OCI-M2 (cell line): ENCODE measurements around the gene BARX2.

Source experiments
- DNase-seq: peaks from one replicate; lab custom pipeline; 2025; ENCODE audit not compliant: unreplicated experiment; lab: John Stamatoyannopoulos, UW

Gene BARX2

DNA sequence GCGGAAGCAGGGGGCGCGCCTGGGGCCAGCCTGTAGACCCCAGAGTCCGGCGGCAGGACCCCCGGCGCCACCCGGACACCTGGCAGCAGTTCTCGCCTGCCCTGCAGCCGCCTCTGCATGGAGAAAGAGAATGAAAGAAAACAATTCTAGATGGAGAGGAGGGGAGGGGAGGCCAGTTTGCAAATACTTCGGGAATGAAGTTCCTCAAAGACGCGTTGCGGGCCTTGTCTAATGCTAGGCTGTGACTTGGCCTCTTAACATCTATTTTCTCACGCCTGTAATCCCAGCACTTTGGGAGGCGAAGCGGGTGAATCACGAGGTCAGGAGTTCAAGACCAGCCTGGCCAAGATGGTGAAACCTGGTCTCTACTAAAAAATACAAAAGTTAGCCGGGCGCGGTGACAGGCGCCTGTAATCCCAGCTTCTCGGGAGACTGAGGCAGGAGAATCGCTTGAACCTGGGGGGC lies 2.1 kb upstream of the BARX2 start:
- DNase-seq = no peak

DNA sequence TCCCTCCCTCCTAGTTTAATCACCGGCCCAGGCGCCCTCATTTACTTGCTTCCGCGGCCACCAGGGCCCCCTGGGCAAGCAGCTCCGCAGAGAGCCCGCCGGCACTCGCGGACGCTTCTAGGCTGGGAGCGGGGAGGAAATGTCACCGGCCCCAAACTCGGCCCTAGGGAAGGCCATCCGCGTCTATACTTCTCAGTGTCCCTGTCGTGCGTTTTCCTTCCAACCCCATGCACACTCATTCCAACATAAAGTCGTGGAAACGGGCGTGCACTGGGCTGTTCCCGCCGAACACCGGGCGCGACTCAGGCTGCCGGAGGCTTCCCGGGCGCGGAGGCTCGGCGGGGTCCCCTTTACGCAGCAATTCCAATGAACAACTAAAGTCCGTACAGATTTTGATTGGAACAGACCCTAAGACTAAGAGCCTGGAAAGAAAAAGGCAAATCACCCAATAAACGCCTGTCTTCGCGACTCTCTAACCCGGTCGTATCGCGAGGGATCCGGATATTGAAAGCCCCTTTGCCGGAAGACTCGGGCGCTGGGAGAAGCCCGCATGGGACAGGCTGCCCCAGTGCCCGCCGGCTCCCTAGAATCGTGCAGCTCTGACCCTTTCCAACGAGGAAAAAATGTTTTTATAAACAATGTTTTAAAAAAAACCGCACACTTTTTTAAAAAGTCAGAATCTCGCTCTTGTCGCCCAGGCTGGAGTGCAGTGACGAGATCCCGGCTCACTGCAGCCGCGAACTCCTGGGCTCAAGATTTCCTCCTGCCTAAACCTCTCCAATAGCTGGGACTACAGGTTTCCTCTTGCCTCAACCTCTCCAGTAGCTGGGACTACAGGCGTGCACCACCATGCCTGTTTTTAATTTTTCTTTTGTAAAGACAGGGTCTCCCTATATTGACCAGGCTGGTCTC lies 1.3 kb upstream of the BARX2 start:
- DNase-seq = no peak

DNA sequence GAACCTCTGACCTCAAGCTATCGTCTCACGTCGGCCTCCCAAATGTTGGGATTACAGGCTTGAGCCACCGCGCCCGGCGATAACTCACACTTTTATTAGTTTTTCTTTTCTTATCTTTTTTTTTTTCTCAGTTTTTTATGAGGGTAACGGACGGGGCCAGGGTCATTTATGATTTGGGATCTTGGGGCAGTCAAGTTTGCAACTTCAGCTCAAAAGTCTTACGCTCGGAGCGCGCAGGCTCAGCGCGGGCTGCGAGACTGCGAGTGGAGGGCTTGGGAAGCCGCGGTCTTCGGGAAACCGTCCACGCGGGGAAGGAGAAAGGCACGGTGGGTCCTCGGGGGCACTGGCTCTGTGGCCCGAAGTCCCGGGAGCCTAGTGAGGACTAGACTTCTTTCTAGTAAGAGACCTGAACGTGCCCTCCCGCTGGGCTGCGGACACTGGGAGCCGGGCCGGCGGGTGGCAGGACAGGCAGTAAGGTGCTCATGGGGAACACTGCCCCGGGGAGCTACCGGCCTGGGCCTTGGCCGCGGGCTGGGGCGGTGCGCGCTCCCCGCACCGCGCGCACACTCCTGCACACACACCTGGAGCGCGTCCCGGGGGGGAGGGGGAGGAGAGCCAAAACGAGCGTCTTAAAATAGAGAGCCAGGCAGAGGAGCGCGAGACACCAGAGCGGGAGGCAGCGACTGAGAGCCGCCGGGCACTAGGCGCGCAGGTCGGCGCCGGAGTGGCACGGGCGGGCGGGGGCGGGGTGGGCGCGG lies 476 bp upstream of the BARX2 start:
- DNase-seq = no peak

DNA sequence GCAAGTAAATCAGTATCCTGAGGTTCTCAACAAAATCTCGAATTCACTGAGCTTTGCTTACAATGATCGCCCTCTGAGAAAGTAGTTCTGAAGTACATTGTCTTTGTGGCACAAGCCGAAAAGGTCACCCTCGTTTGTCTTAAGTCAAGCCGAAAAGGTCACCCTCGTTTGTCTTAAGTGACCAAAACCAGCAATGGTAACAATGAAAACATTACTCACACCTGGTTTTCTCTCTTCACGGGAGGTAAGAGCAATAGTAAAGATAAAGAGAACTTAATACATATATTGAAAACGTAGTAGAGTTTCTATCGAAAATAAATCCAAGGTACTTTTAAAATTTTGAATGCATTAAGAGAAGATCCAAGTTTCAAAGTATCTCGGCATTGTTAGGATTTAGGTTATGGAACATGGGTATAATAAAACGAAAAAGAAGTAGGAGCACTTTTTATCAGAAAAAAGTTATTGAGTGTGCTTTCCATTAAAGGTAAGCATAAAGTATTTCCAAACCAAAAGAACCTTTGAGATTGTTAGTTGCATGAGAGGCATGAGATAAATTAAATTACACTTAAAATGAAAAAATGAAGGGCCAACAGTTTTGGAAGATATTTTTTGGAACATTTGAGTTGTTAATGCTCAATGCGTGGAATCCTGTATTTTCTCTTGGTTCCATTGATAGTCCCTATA lies 1.2 kb downstream of the BARX2 start:
- no peak for DNase-seq

GRCh38 chr11:129377739-129378138 lies 2.1 kb downstream of the BARX2 start:
- DNase-seq = no peak

- DNase-seq = no peak
Measured at GRCh38 chr11:129380413-129380812, 4.8 kb downstream of the BARX2 start.

DNA sequence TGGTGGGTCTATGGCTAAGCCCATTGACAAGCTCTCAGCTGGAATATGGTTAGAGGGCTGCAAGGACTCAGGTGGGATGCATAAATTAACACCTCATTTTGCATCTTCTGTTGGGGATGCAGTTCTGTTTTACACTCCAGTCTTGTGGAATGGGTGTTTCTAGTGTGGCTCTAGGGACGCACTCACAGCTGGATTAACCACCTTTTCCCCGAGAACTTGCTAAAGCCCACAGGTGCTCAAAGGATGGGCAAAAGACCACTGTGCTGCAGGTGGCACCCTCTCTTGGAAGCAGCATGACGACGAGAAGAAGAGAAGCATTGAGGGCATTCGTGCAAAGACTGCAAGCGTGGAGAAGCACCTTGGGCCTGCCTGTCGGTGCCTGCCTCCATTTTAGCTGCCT lies 6.9 kb downstream of the BARX2 start:
- no peak for DNase-seq

DNA sequence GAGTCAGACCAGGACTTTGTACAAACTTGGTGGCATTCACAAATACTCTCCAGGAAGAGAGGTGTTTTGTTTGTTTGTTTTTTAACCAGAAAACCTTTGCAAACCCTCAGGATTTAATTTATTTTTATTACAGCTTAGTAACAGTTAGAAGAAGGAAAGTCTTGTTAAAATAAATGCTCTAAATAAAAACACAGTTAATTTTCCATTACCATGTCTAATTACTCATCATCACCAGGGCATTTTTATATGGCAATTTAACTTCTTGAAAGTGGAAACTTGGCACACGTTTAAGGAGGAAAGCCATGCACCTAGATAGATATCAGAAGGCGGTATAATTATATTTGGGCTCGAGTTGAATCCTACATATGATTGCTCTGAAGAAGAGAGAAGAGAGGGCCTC lies 7.4 kb downstream of the BARX2 start:
- no peak for DNase-seq

- DNase-seq = no peak
Measured at GRCh38 chr11:129383502-129383901, 7.9 kb downstream of the BARX2 start.

GRCh38 chr11:129384415-129384814 lies 8.8 kb downstream of the BARX2 start:
- DNase-seq = no peak

GRCh38 chr11:129385801-129386200 lies 10.2 kb downstream of the BARX2 start:
- no peak for DNase-seq

- no peak for DNase-seq
Measured at GRCh38 chr11:129386795-129387397, 11.2 kb downstream of the BARX2 start.

GRCh38 chr11:129387434-129387833 lies 11.8 kb downstream of the BARX2 start:
- no peak for DNase-seq

DNA sequence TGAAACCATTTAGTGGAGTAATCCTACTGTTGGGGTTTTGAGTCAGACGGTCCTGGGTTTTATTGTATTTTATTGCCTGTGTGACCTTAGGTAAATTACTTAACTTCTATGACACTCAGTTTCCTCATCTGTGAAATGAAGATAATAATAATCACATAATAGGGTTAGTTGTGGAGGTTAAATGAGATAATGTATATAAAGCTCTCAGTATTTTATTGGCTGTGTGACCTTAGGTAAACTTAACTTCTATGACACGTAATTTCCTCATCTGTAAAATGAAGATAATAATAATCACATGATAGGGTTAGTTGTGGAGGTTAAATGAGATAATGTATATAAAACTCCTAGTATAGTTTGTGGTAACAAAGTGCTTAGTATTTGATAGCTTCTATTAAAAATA lies 13.2 kb downstream of the BARX2 start:
- no peak for DNase-seq

GRCh38 chr11:129390303-129390821 lies 14.7 kb downstream of the BARX2 start:
- no peak for DNase-seq

GRCh38 chr11:129391360-129391759 lies 15.7 kb downstream of the BARX2 start:
- DNase-seq = no peak

- DNase-seq = no peak
Measured at GRCh38 chr11:129391821-129392220, 16.2 kb downstream of the BARX2 start.

- DNase-seq = no peak
Measured at GRCh38 chr11:129392995-129393394, 17.3 kb downstream of the BARX2 start.

DNA sequence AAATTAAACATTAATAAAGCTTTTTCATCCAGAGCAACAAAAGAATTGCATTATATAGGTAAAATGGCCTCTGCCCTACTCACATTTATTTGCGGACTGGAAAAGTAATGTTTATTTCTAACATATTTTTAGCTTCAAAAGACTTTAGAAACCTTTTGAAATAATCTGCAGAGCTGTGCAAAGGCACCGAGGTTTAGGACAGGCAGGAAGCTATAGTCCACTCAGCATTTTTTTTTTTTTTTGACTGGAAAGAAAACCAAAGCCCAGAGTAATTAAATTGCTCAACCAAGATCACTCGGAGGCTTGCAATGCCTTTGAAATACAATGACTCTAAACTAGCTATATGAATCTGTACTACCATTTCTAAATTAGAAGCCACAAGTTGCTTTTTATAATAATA lies 19.1 kb downstream of the BARX2 start:
- no peak for DNase-seq

- DNase-seq = no peak
Measured at GRCh38 chr11:129395432-129395831, 19.8 kb downstream of the BARX2 start.

- DNase-seq = no peak
Measured at GRCh38 chr11:129395883-129396282, 20.2 kb downstream of the BARX2 start.
